Activated CD8-positive, alpha-beta memory T cell treated with anti-CD3 and anti-CD28 coated beads for 1 hour (primary cell): ENCODE data around the gene DNAJC7.
"Not testable (repeated sequence)": the region's sequence is repeated elsewhere in the genome, so short reads cannot be mapped to it uniquely, and the experiment has no call there.

ENCODE experiments used
- DNase-seq, 2 donors: peaks; one replicate each; pipeline ENCODE4 v3.0.0-alpha.2; 2020; ENCODE audit warnings: low read depth in 1 of 2; ENCODE audit errors: extremely low read depth in 1 of 2

The DNAJC7 gene

GRCh38 chr17:41957869-41958439, 59.3 kb downstream of the DNAJC7 start:
- no peak for DNase-seq

GRCh38 chr17:41957031-41957868, 60.0 kb downstream of the DNAJC7 start:
- no peak for DNase-seq

- no peak for DNase-seq
Measured at GRCh38 chr17:41956522-41956921, 60.7 kb downstream of the DNAJC7 start.

- no peak for DNase-seq
Measured at GRCh38 chr17:41948762-41949460, 68.3 kb downstream of the DNAJC7 start.

GRCh38 chr17:41944943-41945342, 72.3 kb downstream of the DNAJC7 start:
- DNase-seq: no peak

GRCh38 chr17:41943492-41943891, 73.7 kb downstream of the DNAJC7 start:
- no peak for DNase-seq

- no peak for DNase-seq
Measured at GRCh38 chr17:41942626-41943373, 74.4 kb downstream of the DNAJC7 start.

- DNase-seq: no peak
Measured at GRCh38 chr17:41941168-41941567, 76.1 kb downstream of the DNAJC7 start.

- DNase-seq: no peak
Measured at GRCh38 chr17:41939693-41940090, 77.5 kb downstream of the DNAJC7 start.

- no peak for DNase-seq
Measured at GRCh38 chr17:41939044-41939692, 78.1 kb downstream of the DNAJC7 start.

- DNase-seq: no peak
Measured at GRCh38 chr17:41937970-41938954, 79.0 kb downstream of the DNAJC7 start.

- DNase-seq: no peak
Measured at GRCh38 chr17:41935641-41936040, 81.6 kb downstream of the DNAJC7 start.

- no peak for DNase-seq
Measured at GRCh38 chr17:41932816-41933389, 84.3 kb downstream of the DNAJC7 start.

- not testable (repeated sequence) for DNase-seq
Measured at GRCh38 chr17:41931715-41932114, 85.5 kb downstream of the DNAJC7 start.

- not testable (repeated sequence) for DNase-seq
Measured at GRCh38 chr17:41930833-41931156, 86.4 kb downstream of the DNAJC7 start.

GRCh38 chr17:41930009-41930832, 87.0 kb downstream of the DNAJC7 start, which contains the start of gene ODAD4:
ODAD4 (plus strand) TSS chr17:41930617; CDS start chr17:41930724, 107 bp downstream.
- peak; percentile 89 to 93 for DNase-seq

- no peak for DNase-seq
Measured at GRCh38 chr17:41928693-41929251, 88.5 kb downstream of the DNAJC7 start.
